Trophoblast cell (in vitro differentiated cells and primary cell): ENCODE measurements around the gene ANO10.

ENCODE experiments used
- DNase-seq, 2 donors: peaks; one replicate each; pipeline ENCODE4 v3.0.0-alpha.2; 2016
- H2AFZ ChIP-seq: 2 replicates; pipeline ENCODE4 v1.6.1; 2013; ENCODE audit warnings: low read length, moderate library complexity, mild to moderate bottlenecking; ENCODE audit not compliant: insufficient read depth, poor library complexity
- H2AK5ac ChIP-seq: 2 replicates; pipeline ENCODE4 v1.6.1; 2013; ENCODE audit warnings: mild to moderate bottlenecking, low read length
- H2BK120ac ChIP-seq: 2 replicates; pipeline ENCODE4 v1.6.1; 2013; ENCODE audit warnings: low read length, mild to moderate bottlenecking, moderate library complexity; ENCODE audit not compliant: insufficient read depth, poor library complexity
- H2BK12ac ChIP-seq: 2 replicates; pipeline ENCODE4 v1.6.1; 2013; ENCODE audit warnings: mild to moderate bottlenecking, low read length, moderate library complexity
- H2BK5ac ChIP-seq: 2 replicates; pipeline ENCODE4 v1.6.1; 2013; ENCODE audit warnings: low read length, low read depth, moderate library complexity, mild to moderate bottlenecking; ENCODE audit not compliant: poor library complexity
- H3K14ac ChIP-seq: 2 replicates; pipeline ENCODE4 v1.6.1; 2013; ENCODE audit warnings: mild to moderate bottlenecking, low read length
- H3K18ac ChIP-seq: 2 replicates; pipeline ENCODE4 v1.6.1; 2013; ENCODE audit warnings: mild to moderate bottlenecking, low read length
- H3K23ac ChIP-seq: 2 replicates; pipeline ENCODE4 v1.6.1; 2013; ENCODE audit warnings: low read length
- H3K27ac ChIP-seq: 2 replicates; pipeline ENCODE4 v1.5.1; 2013; ENCODE audit warnings: low read depth, mild to moderate bottlenecking, inconsistent platforms, low read length, moderate library complexity
- H3K27me3 ChIP-seq: 2 replicates; pipeline ENCODE4 v1.6.1; 2013; ENCODE audit warnings: inconsistent platforms, mild to moderate bottlenecking, low read length, moderate library complexity; ENCODE audit not compliant: insufficient read depth
- H3K36me3 ChIP-seq, 2 experiments: 1 replicate in 1 of 2; 2 replicates in 1 of 2; pipeline ENCODE4 v1.6.1; 2013; ENCODE audit warnings: low read length in 2 of 2, mild to moderate bottlenecking in 2 of 2, moderate library complexity in 1 of 2; ENCODE audit not compliant: insufficient read depth in 2 of 2, control insufficient read depth in 1 of 2
- H3K4ac ChIP-seq: 2 replicates; pipeline ENCODE4 v1.6.1; 2013; ENCODE audit warnings: low read depth, mild to moderate bottlenecking, low read length, moderate library complexity
- H3K4me1 ChIP-seq, 2 experiments: 1 replicate in 1 of 2; 2 replicates in 1 of 2; pipeline ENCODE4 v1.6.1; 2013; ENCODE audit warnings: low read length in 2 of 2, mild to moderate bottlenecking in 2 of 2, moderate library complexity in 1 of 2; ENCODE audit not compliant: insufficient read depth in 2 of 2, control insufficient read depth in 1 of 2
- H3K4me2 ChIP-seq: 2 replicates; pipeline ENCODE4 v1.6.1; 2013; ENCODE audit warnings: inconsistent platforms, mild to moderate bottlenecking, low read length, moderate library complexity
- H3K4me3 ChIP-seq: 2 replicates; pipeline ENCODE4 v1.5.1; 2013; ENCODE audit warnings: mild to moderate bottlenecking, low read depth, low read length, inconsistent platforms
- H3K79me1 ChIP-seq: one replicate; pipeline ENCODE4 v1.6.1; 2013; ENCODE audit warnings: low read length
- H3K79me2 ChIP-seq: 2 replicates; pipeline ENCODE4 v1.6.1; 2013; ENCODE audit warnings: low read length, mild to moderate bottlenecking; ENCODE audit not compliant: control insufficient read depth, insufficient read depth, poor library complexity
- H3K9ac ChIP-seq: 2 replicates; pipeline ENCODE4 v1.6.1; 2013; ENCODE audit warnings: mild to moderate bottlenecking, low read length
- H3K9me3 ChIP-seq: 2 replicates; pipeline ENCODE4 v1.6.1; 2013; ENCODE audit warnings: low read depth, mild to moderate bottlenecking, control low read depth, inconsistent platforms, low read length; ENCODE audit not compliant: insufficient read depth
- H4K12ac ChIP-seq: 2 replicates; pipeline ENCODE4 v1.6.1; 2013; ENCODE audit warnings: low read depth, mild to moderate bottlenecking, low read length, moderate library complexity
- H4K8ac ChIP-seq: 2 replicates; pipeline ENCODE4 v1.6.1; 2013; ENCODE audit warnings: low read depth, mild to moderate bottlenecking, low read length, moderate library complexity
- H4K91ac ChIP-seq: one replicate; pipeline ENCODE4 v1.6.1; 2013; ENCODE audit warnings: low read depth, mild to moderate bottlenecking, low read length, moderate library complexity
- WGBS: extraction: QIAGEN DNeasy Blood & Tissue Kit; methylation state at CpG from one replicate; pipeline ENCODE4 v1.1.7; 2013; ENCODE audit warnings: missing lambda C conversion rate; ENCODE audit not compliant: insufficient read length, insufficient coverage; ENCODE audit errors: extremely low coverage; 5-methylcytosine and 5-hydroxymethylcytosine counted together

Gene ANO10

DNA sequence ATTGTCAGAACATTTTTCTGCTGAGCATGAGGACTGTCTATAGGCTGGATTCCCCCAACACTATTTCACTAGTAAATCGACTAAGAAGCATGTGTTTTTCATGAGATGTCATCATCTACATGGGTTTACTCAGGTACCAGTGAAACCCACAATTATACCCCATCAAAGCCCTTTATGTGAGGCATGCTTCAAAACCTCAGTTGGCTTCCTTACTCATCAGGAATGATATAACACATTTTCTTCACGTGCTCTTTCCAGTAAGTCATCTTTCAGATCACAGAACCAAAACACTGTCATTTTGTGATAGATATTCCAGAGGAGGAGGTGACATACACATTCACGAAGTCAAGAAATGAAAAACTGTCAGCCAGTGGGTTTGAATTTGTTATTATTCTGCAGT lies 116.5 kb downstream of the ANO10 start:
- no peak overlapping the region for H2BK12ac ChIP-seq
- no peak overlapping the region for H2BK5ac ChIP-seq
- no peak overlapping the region for H3K4me2 ChIP-seq
- H3K18ac ChIP-seq, result no peak overlapping the region
- H3K36me3 ChIP-seq, result no peaks in the 10 kb centered on the region
- H3K27me3 ChIP-seq, result no peaks in the 10 kb centered on the region
- H3K14ac ChIP-seq, result no peak overlapping the region
- no peak overlapping the region for H2AFZ ChIP-seq
- no peak for DNase-seq
- no peak overlapping the region for H4K12ac ChIP-seq
- no peaks in the 10 kb centered on the region for H3K4me1 ChIP-seq
- no CpG with 5 or more reads among the region's 3 CpGs for WGBS
- no peak overlapping the region for H4K8ac ChIP-seq
- no peak overlapping the region for H4K91ac ChIP-seq
- H3K4ac ChIP-seq, result no peak overlapping the region
- no peak overlapping the region for H2BK120ac ChIP-seq
- H2AK5ac ChIP-seq, result no peak overlapping the region
- no peaks in the 10 kb centered on the region for H3K9me3 ChIP-seq
- no peak overlapping the region for H3K4me3 ChIP-seq
- H3K79me1 ChIP-seq, result peaks cover 2% of the 10 kb centered on the region
- H3K9ac ChIP-seq, result no peak overlapping the region
- H3K27ac ChIP-seq, result no peak overlapping the region
- no peak overlapping the region for H3K23ac ChIP-seq
- no peaks in the 10 kb centered on the region for H3K79me2 ChIP-seq

DNA sequence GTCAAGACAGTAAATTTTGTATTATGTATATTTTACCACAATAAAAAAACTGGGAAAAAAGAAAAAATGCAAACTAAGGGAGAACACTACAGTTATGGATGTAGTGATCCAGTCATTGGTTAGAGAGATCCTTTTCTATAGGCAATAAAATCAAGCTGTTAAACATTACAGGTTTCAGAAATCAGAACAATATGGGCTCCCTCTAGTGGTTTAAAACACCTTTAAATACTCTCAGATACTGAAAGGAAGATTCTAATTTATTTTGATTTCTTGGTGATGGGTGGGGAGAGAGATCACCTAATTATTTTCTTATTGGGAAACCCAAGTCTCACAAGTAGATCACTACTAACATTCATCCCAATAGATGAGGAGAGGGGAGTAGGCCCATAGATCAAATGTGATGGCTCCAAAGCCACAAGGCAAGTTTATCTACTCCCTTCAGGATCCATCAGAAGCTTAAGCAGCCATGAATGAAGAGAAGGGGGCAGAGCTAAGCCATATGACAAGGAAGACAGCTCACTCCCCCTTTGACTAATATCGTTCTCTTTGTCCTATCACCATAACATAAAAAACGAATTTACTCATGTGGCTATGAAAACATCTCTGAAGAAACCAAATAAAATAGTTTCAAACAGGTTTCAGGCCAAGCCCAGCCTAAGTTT lies 118.6 kb downstream of the ANO10 start:
- no peak overlapping the region for H3K27ac ChIP-seq
- H3K23ac ChIP-seq, result no peak overlapping the region
- no peak overlapping the region for H3K18ac ChIP-seq
- WGBS, result no CpG with 5 or more reads among the region's 2 CpGs
- H3K79me2 ChIP-seq, result no peaks in the 10 kb centered on the region
- H3K36me3 ChIP-seq, result no peaks in the 10 kb centered on the region
- no peaks in the 10 kb centered on the region for H3K9me3 ChIP-seq
- no peak overlapping the region for H2BK5ac ChIP-seq
- peaks cover 2% of the 10 kb centered on the region for H3K79me1 ChIP-seq
- H3K14ac ChIP-seq, result no peak overlapping the region
- H3K4me1 ChIP-seq, result no peaks in the 10 kb centered on the region
- H4K12ac ChIP-seq, result no peak overlapping the region
- H2AFZ ChIP-seq, result no peak overlapping the region
- H4K8ac ChIP-seq, result no peak overlapping the region
- H3K4me2 ChIP-seq, result no peak overlapping the region
- no peaks in the 10 kb centered on the region for H3K27me3 ChIP-seq
- H3K4ac ChIP-seq, result no peak overlapping the region
- no peak overlapping the region for H2AK5ac ChIP-seq
- no peak overlapping the region for H3K9ac ChIP-seq
- no peak overlapping the region for H2BK12ac ChIP-seq
- DNase-seq, result peak in 1 of 2 donors; percentile 64
- no peak overlapping the region for H4K91ac ChIP-seq
- H3K4me3 ChIP-seq, result no peak overlapping the region
- no peak overlapping the region for H2BK120ac ChIP-seq

DNA sequence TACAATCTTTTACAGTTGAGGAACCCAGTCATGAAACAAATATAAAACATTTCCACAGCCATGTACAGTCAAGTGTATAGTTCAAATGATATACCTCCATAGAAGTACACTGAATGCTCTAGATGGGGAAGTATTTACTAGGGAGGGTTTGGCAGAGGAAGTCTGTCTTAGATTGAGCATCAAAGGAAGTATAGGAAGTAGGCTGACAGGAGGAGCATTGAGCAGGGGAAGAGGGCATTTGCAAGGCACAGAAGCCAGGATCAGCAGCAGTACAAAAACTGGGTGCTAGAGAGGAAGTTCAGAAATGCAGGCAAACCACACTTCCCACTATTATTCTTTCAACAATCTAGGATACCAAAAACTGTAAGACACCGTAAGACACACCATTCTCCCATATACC lies 122.6 kb downstream of the ANO10 start:
- DNase-seq, result no peak
- no CpG with 5 or more reads among the region's 1 CpG for WGBS
- Histone ChIP-seq H3K27ac (no peak overlapping the region), H3K27me3 (no peaks in the 10 kb centered on the region), H3K79me1 (peaks cover 2% of the 10 kb centered on the region), H2AK5ac (no peak overlapping the region), H3K4me3 (no peak overlapping the region), H3K4me2 (no peak overlapping the region), H2AFZ (no peak overlapping the region), H3K9me3 (no peaks in the 10 kb centered on the region), H3K4me1 (no peaks in the 10 kb centered on the region), H4K8ac (no peak overlapping the region), H4K12ac (no peak overlapping the region), H3K36me3 (no peaks in the 10 kb centered on the region), H2BK120ac (no peak overlapping the region), H4K91ac (no peak overlapping the region), H3K4ac (no peak overlapping the region), H3K23ac (no peak overlapping the region), H3K79me2 (no peaks in the 10 kb centered on the region), H3K9ac (no peak overlapping the region), H3K14ac (no peak overlapping the region), H2BK5ac (no peak overlapping the region), H3K18ac (no peak overlapping the region), H2BK12ac (no peak overlapping the region)

DNA sequence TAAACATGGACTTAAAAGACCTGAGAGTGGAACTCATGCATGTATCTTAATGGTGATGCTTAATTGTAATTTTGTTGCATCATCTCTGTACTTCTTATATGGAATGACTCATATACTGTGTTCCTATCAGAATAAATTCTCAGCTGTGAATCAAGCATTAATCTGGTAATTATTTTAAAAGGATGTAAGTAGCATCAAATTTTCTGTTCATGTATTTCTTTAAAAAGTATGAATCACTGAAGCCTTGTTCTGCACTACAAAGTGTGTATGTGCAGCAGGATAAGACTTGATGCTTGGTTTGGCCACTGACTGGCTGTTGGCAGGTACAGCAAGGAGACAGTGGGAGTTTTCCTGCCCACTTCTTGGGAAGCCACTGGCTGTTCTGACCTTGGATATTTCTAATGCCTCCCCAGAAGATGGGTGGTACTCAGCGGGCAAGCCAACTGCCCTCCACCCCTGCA lies 123.9 kb downstream of the ANO10 start:
- Histone ChIP-seq H3K27me3 (no peaks in the 10 kb centered on the region), H4K12ac (no peak overlapping the region), H3K27ac (no peak overlapping the region), H3K14ac (no peak overlapping the region), H2BK12ac (no peak overlapping the region), H2AFZ (no peak overlapping the region), H3K18ac (no peak overlapping the region), H3K79me1 (peaks cover 2% of the 10 kb centered on the region), H4K91ac (no peak overlapping the region), H3K4ac (no peak overlapping the region), H3K36me3 (no peaks in the 10 kb centered on the region), H3K23ac (no peak overlapping the region), H3K4me3 (no peak overlapping the region), H3K9ac (no peak overlapping the region), H3K9me3 (no peaks in the 10 kb centered on the region), H2BK5ac (no peak overlapping the region), H4K8ac (no peak overlapping the region), H2AK5ac (no peak overlapping the region), H3K79me2 (no peaks in the 10 kb centered on the region), H3K4me1 (no peaks in the 10 kb centered on the region), H3K4me2 (no peak overlapping the region), H2BK120ac (no peak overlapping the region)
- DNase-seq, result no peak
- WGBS, result no CpG with 5 or more reads among the region's 1 CpG
